OCI-LY1 (cell line): ENCODE results near the gene ZNF804B.

Source experiments
- H2AFZ ChIP-seq: fragments of 200-600 bp; sonication (generic), shearing (Covaris generic); 2 replicates; pipeline ENCODE4 v1.6.0; 2014; ENCODE audit warnings: antibody characterized with exemption, mild to moderate bottlenecking, low read length
- H3F3A ChIP-seq: fragments of 200-600 bp; sonication (generic), shearing (Covaris generic); 2 replicates; pipeline ENCODE4 v1.6.0; 2014; ENCODE audit warnings: mild to moderate bottlenecking, antibody characterized with exemption, low read length, moderate library complexity; ENCODE audit not compliant: insufficient read depth
- H3K27ac ChIP-seq: fragments of 200-600 bp; sonication (generic); 2 replicates; pipeline ENCODE4 v1.5.1; 2014; ENCODE audit warnings: low read length, mixed run types, mild to moderate bottlenecking, low read depth; ENCODE audit not compliant: poor library complexity, severe bottlenecking
- H3K27me3 ChIP-seq: fragments of 200-600 bp; sonication (generic); 2 replicates; pipeline ENCODE4 v1.6.0; 2014; ENCODE audit warnings: antibody characterized with exemption, mild to moderate bottlenecking, low read length, moderate library complexity; ENCODE audit not compliant: insufficient read depth
- H3K36me3 ChIP-seq: fragments of 200-600 bp; sonication (generic); 2 replicates; pipeline ENCODE4 v1.6.1; 2014; ENCODE audit warnings: mild to moderate bottlenecking, antibody characterized with exemption, low read length, moderate library complexity, mixed read lengths; ENCODE audit not compliant: insufficient read depth
- H3K4me1 ChIP-seq: fragments of 200-600 bp; sonication (generic); 2 replicates; pipeline ENCODE4 v1.5.1; 2014; ENCODE audit warnings: mild to moderate bottlenecking, low read length, moderate library complexity; ENCODE audit not compliant: insufficient read depth, severe bottlenecking
- H3K4me2 ChIP-seq: fragments of 200-600 bp; sonication (generic), shearing (Covaris generic); 2 replicates; pipeline ENCODE4 v1.6.1; 2014; ENCODE audit warnings: low read length
- H3K4me3 ChIP-seq: fragments of 200-600 bp; sonication (generic); 2 replicates; pipeline ENCODE4 v1.5.1; 2014; ENCODE audit warnings: low read length, low read depth, mild to moderate bottlenecking, mixed read lengths; ENCODE audit not compliant: poor library complexity, severe bottlenecking
- H3K79me2 ChIP-seq: fragments of 200-600 bp; shearing (Covaris generic); 2 replicates; pipeline ENCODE4 v1.6.1; 2016; ENCODE audit warnings: mixed run types, low read length, mixed read lengths; ENCODE audit not compliant: insufficient read depth
- H3K9ac ChIP-seq: fragments of 200-600 bp; sonication (generic), shearing (Covaris generic); 2 replicates; pipeline ENCODE4 v1.6.1; 2014; ENCODE audit warnings: mild to moderate bottlenecking, low read length, mixed read lengths
- H3K9me2 ChIP-seq: fragments of 200-600 bp; sonication (generic), shearing (Covaris generic); 2 replicates; pipeline ENCODE4 v1.6.1; 2014; ENCODE audit warnings: low read depth, mild to moderate bottlenecking, low read length, mixed read lengths
- H3K9me3 ChIP-seq: fragments of 200-600 bp; shearing (Covaris generic); 2 replicates; pipeline ENCODE4 v1.6.1; 2014; ENCODE audit warnings: low read length, mixed read lengths
- H4K20me1 ChIP-seq: fragments of 200-600 bp; sonication (generic), shearing (Covaris generic); 2 replicates; pipeline ENCODE4 v1.6.0; 2016; ENCODE audit warnings: mild to moderate bottlenecking, low read length; ENCODE audit not compliant: insufficient read depth
- CTCF ChIP-seq: fragments of 200-600 bp; sonication (generic), shearing (Covaris generic); IDR thresholded peaks from 2 replicates; pipeline ENCODE4 v1.5.1; 2017; ENCODE audit warnings: mild to moderate bottlenecking, antibody characterized with exemption, low read length, moderate library complexity, mixed read lengths
- EZH2 ChIP-seq: fragments of 200-600 bp; sonication (generic), shearing (Covaris generic); IDR thresholded peaks from 2 replicates; pipeline ENCODE4 v1.8.0; 2017; ENCODE audit warnings: borderline replicate concordance, mixed run types, mild to moderate bottlenecking, antibody characterized with exemption, low read length, moderate library complexity, mixed read lengths

ZNF804B gene

DNA sequence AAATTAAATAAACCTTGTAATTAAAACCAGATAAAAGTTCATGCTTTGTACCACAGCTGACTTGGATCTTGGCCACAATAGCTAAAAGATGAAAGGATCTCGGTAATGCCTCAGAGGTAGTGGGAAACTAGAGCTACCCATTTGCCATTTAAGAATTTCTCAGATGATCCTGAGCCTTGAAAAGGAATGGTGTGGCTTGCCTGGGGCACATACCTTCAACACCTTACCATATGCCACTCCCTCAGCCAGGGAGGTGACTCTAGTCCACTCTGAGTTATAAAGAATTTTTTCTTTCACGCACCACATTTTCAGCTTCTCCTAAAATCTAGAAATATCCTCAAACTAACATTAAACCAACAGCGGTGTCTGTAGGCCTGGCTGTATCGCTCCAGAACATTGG lies 552.4 kb downstream of the ZNF804B start:
- Histone ChIP-seq H3K4me1 (no peaks in the 10 kb centered on the region), H3K79me2 (no peaks in the 10 kb centered on the region), H3K27ac (no peak overlapping the region), H3F3A (no peaks in the 10 kb centered on the region), H3K9me2 (no peaks in the 10 kb centered on the region), H2AFZ (no peak overlapping the region), H3K27me3 (no peaks in the 10 kb centered on the region), H3K36me3 (no peaks in the 10 kb centered on the region), H3K9me3 (no peaks in the 10 kb centered on the region), H3K4me3 (no peak overlapping the region), H3K4me2 (no peak overlapping the region), H3K9ac (no peak overlapping the region), H4K20me1 (no peaks in the 10 kb centered on the region)
- TF ChIP-seq CTCF (no peak), EZH2 (no peak)

- Histone ChIP-seq H3K4me3 (no peak overlapping the region), H3K27me3 (no peaks in the 10 kb centered on the region), H3K9me2 (no peaks in the 10 kb centered on the region), H3K9ac (no peak overlapping the region), H3K9me3 (no peaks in the 10 kb centered on the region), H3K4me1 (no peaks in the 10 kb centered on the region), H4K20me1 (no peaks in the 10 kb centered on the region), H3K36me3 (no peaks in the 10 kb centered on the region), H2AFZ (no peak overlapping the region), H3K27ac (no peak overlapping the region), H3K4me2 (no peak overlapping the region), H3F3A (no peaks in the 10 kb centered on the region), H3K79me2 (no peaks in the 10 kb centered on the region)
- TF ChIP-seq EZH2: no peak
- TF ChIP-seq CTCF: no peak
Measured at GRCh38 chr7:89312551-89312950, 553.1 kb downstream of the ZNF804B start.

DNA sequence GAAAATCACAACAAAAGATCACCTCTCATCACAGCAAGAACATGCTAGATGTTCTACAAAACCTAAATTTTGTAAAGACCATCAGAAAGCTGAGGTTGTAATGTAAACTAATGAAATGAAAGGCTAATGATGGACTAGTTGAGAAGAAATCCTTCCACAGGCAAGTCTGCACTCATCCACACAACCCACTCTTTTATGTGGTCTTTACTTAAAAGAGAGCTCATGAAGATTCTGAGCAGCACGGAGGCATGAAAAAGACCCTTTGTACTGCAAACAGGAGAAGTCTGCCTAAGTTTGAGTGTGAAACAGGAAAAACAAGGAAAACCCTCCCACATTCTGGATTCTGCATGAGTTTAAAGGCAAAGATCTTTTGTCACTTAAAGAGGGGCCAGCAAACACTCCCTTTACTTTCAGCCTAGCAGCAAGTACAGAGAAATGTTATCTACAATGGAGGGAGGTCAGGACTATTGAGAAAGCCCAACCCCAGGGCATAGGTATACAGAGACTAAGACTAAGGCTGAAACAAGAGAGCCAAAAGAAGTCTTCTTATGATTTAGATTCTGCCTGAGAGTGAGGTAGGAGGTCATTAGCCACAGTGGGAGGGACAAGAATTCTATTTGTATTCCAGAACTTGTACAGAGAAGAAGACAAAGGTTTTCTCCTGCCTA lies 557.2 kb downstream of the ZNF804B start:
- no peak overlapping the region for H3K4me2 ChIP-seq
- no peaks in the 10 kb centered on the region for H3K4me1 ChIP-seq
- no peaks in the 10 kb centered on the region for H3K36me3 ChIP-seq
- no peak overlapping the region for H3K27ac ChIP-seq
- H3K4me3 ChIP-seq: no peak overlapping the region
- no peaks in the 10 kb centered on the region for H3K9me2 ChIP-seq
- TF ChIP-seq EZH2 (no peak), CTCF (no peak)
- no peak overlapping the region for H2AFZ ChIP-seq
- H3K27me3 ChIP-seq: no peaks in the 10 kb centered on the region
- H4K20me1 ChIP-seq: no peaks in the 10 kb centered on the region
- no peak overlapping the region for H3K9ac ChIP-seq
- no peaks in the 10 kb centered on the region for H3F3A ChIP-seq
- no peaks in the 10 kb centered on the region for H3K9me3 ChIP-seq
- no peaks in the 10 kb centered on the region for H3K79me2 ChIP-seq
